GM18520 (cell line): Measurements from ENCODE around the gene ATXN7L3.
A peak's percentile ranks its signal among the peaks of the same experiment; 100 is the strongest.

Source experiments
- ATAC-seq: cut with Tn5 transposase; IDR thresholded peaks from one replicate; pipeline ENCODE4 v1.9.1; 2021; ENCODE audit not compliant: unreplicated experiment

The ATXN7L3 gene

GRCh38 chr17:44219108-44219615 is 19.5 kb upstream of the ATXN7L3 start:
- ATAC-seq, result peak; percentile 24

GRCh38 chr17:44218344-44219107 is 18.8 kb upstream of the ATXN7L3 start:
- peak; percentile 25 for ATAC-seq

- ATAC-seq, result no peak
These were observed 18.2 kb upstream of the ATXN7L3 start for GRCh38 chr17:44217738-44218343.

- ATAC-seq, result no peak
These were observed 17.0 kb upstream of the ATXN7L3 start for GRCh38 chr17:44216694-44217093.

GRCh38 chr17:44216173-44216572 is 16.5 kb upstream of the ATXN7L3 start:
- no peak for ATAC-seq

- no peak for ATAC-seq
These were observed 15.2 kb upstream of the ATXN7L3 start for GRCh38 chr17:44214896-44215295.

GRCh38 chr17:44214230-44214494 is 14.5 kb upstream of the ATXN7L3 start:
- no peak for ATAC-seq

GRCh38 chr17:44213403-44214229 is 13.9 kb upstream of the ATXN7L3 start:
- ATAC-seq, result no peak

- no peak for ATAC-seq
These were observed 13.1 kb upstream of the ATXN7L3 start for GRCh38 chr17:44212507-44213402.

- ATAC-seq, result no peak
These were observed 11.9 kb upstream of the ATXN7L3 start for GRCh38 chr17:44211281-44212265.

GRCh38 chr17:44210342-44211192 is 10.9 kb upstream of the ATXN7L3 start:
- ATAC-seq, result peak; percentile 70

GRCh38 chr17:44209786-44210341 is 10.2 kb upstream of the ATXN7L3 start:
- no peak for ATAC-seq

GRCh38 chr17:44207743-44208142 is 8.1 kb upstream of the ATXN7L3 start:
- ATAC-seq, result no peak

- no peak for ATAC-seq
These were observed 7.6 kb upstream of the ATXN7L3 start for GRCh38 chr17:44207319-44207718.

- no peak for ATAC-seq
These were observed 7.1 kb upstream of the ATXN7L3 start for GRCh38 chr17:44206825-44207155.

GRCh38 chr17:44205962-44206824 is 6.5 kb upstream of the ATXN7L3 start:
- no peak for ATAC-seq

GRCh38 chr17:44204441-44204882 is 4.8 kb upstream of the ATXN7L3 start:
- ATAC-seq, result no peak
